PC-9 (cell line): Measurements from ENCODE around the gene TNFSF4.

Experiments used
- EZH2 ChIP-seq: fragments of 200-600 bp; sonication (generic); IDR thresholded peaks from 2 replicates; pipeline ENCODE4 v1.8.0; 2017; ENCODE audit warnings: antibody characterized with exemption, low read depth
- TF ChIP-seq, protein P1 (sequence below): fragments of 200-600 bp; sonication (generic); conservative IDR thresholded peaks from 2 replicates; pipeline ENCODE4 v1.6.1; 2017; ENCODE audit warnings: mixed run types, antibody characterized with exemption, mild to moderate bottlenecking, moderate library complexity

DNA sequence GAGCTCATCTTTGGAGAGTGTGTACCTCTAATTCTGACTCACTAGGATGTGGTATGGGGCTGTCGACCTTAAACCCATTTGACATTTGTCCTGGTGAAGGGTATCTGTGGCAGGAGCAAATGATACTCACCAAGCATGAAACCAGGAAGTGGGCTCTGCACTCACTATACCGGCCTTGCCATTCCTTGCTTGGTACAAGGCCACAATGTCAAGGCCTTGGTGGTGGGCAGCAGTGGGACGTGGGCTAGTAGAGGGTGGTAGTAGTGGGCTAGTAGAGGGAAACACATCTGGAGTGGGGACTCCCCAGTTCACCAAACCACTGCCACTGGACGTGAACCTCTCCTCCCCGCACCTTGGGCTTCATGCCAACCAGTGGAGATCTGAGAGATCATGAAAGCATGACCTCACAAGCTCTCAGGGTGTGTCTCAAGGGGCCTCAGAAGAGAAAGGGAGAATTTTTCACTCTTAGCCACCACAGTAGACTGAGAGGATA, 11.5 kb downstream of the TNFSF4 start:
- TF ChIP-seq, protein P1, sequence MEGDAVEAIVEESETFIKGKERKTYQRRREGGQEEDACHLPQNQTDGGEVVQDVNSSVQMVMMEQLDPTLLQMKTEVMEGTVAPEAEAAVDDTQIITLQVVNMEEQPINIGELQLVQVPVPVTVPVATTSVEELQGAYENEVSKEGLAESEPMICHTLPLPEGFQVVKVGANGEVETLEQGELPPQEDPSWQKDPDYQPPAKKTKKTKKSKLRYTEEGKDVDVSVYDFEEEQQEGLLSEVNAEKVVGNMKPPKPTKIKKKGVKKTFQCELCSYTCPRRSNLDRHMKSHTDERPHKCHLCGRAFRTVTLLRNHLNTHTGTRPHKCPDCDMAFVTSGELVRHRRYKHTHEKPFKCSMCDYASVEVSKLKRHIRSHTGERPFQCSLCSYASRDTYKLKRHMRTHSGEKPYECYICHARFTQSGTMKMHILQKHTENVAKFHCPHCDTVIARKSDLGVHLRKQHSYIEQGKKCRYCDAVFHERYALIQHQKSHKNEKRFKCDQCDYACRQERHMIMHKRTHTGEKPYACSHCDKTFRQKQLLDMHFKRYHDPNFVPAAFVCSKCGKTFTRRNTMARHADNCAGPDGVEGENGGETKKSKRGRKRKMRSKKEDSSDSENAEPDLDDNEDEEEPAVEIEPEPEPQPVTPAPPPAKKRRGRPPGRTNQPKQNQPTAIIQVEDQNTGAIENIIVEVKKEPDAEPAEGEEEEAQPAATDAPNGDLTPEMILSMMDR: no peak
- TF ChIP-seq EZH2: no peak
